Right hindlimb (tissue), 1 donor: ENCODE measurements around the gene PPARA.
"Not testable (repeated sequence)": the region's sequence is repeated elsewhere in the genome, so short reads cannot be mapped to it uniquely, and the experiment has no call there.

Experiments used
- DNase-seq: peaks from one replicate; pipeline ENCODE4 v3.0.0-alpha.2; 2018

PPARA gene

DNA sequence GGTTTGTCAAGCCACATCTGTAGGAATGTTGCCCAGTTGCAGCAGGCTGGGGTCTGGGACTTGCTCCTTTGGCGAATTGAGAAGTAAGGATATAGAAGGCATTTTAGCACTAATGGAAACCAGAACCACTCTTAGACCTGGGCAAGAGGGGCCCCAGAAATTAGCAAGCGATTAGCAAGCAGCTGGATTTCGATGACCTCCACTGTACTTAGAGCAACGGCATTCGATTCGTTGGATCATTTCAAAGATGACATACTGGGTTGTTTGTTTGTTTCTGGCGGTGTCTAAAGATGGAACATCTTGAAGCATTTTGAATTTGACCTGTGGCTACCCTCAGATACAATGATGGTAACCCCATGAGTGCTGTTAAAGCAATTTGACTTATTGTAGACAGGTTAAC, 100.9 kb downstream of the PPARA start:
- no peak for DNase-seq

DNA sequence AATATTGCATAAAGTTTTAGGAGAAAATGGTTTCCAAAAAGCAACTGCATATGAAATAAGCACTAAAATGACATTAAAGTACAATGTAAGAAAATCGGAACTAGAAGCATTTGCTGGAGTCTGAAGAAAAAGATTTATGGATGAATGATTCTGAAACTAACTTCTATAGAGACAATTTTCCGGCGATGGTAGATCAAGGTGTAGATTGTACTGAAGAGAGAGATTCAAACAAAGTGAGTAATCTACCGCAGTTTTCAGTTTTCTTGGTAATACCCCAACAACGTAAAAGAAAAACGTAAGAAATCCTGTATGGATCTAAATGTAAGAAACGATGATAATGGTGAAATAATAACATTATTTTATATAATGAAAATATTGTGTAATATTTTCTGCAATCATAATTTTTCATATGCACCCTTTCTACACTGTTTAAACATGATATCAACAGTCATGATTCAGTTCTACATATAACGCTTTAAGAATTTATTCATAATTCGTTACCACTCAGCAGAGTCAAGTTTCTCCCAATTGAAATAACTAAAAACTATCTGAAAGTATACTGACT, 101.6 kb downstream of the PPARA start:
- DNase-seq: no peak

DNA sequence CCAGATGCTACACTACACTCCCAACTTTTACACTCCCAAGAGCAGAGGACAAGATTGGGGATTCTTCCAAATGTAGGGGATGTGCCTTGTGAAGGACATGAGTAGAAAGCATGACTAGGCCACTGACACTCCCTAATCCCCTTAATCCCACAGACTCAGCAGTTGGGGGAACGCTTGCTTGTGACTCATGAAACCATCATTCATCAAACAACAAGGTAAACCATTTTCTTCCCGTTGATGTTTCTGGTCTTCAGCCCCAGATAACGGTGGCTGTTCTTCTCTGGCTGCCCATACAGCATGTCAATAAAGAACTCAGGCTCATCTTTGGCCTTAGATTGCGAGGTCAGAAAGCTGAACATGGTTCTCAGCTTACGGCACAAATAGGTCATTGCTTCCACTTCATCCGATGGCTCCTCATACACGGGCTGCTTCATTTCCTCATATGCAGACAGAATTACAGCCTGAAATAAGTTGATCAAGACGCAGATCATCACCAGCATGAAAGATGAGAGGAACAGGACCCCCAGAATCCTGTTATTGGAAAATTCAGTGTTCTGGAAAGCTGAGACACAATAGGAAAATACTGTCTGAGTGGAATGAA, 106.1 kb downstream of the PPARA start:
- no peak for DNase-seq

DNA sequence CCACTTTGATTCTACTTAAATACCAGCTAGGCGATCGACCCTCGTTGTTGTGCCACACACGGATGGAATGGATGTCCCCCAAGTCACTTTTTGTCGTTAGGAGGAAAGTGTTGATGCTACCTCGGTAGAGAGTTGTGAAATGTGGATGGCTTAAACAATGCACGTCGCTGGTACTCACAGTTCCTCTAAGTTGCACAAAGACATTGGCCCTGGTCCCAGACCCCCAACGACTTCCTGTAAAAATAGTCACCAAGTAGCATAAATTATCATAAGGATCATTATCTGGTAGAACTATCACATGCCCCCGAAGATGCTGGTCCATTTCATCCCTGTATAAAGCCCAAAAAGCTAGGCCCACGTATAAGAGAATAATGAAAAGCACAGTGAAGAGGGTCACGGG, 109.0 kb downstream of the PPARA start:
- DNase-seq: no peak

DNA sequence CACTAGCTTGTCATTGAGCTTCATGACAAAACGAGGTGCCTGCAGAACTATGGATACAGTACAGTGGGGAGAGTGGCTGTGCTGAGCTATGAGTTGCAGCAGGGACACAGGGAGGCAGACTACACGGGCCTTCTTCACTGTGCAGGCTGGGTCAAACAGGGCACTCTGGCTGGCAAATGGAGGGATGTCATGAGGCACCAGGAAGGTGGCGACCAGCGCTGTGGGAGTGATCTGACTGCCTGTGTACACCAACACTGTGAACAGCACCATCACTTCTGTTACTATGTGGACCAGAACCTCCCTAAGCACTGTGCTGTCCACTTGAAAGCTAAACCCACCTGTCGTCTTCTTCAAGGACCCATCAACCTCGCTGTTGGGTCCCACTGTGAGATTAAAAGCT, 109.7 kb downstream of the PPARA start:
- DNase-seq: no peak

DNA sequence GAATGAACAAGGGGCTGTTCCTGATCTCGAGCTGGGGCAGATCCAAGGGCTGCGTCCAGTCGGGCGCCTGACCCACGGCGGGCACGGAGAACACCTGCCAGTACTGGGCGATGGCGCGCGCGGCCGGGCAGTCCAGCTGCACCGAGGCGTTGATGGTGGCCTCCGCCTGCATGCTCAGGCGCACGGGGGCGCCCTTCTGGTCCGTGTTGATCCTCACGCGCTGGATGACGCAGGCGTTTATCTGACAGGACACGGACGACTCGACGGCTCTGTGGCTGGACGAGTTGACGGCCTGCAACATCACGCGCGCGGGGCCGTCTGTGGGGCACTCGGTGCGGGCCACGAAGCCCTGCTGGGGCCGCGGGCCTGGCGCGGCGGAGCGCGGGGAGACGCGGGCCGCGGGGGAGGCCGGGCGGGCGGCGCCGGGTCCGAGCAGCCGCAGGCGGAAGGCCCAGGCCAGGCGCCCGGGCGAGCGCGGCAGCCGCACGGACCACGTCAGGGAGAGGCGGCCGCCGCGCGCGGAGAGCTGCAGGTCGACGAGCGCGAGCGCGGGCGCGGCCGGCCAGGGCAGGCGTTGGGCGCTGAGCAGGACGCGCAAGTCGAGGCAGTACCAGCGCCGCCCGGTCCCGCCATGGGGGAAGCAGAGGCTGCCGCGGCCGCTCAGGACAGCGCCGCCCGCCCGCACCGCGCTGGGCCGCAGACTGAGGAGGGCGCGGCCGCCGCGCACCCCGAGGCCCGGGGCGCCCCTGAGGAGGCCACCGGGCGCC, 112.3 kb downstream of the PPARA start:
- DNase-seq: peak; percentile 55

DNA sequence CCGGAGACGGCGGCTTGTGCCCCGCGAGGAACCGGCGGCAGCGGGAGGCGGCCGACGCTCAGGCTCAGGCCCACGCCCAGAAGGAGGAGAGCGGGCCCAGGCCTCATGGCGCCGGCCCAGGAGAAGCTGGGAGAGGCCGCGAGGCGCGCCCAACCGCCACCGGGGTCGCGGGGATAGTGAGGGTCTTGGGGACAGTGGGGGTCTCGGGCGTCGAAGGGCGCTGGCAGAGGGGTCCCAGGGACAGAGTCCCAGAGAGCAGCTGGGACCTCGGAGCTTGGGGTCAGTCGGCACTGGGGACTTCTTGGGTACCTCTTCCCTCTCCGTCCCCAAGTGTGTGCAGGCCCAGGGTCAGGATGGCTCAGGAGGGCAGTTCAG, 112.9 kb downstream of the PPARA start, which contains the start of gene PKDREJ:
PKDREJ (minus strand) TSS at position 128 of the 375 bp plus-strand sequence; CDS start at position 107, 21 bp downstream.
- no peak for DNase-seq

DNA sequence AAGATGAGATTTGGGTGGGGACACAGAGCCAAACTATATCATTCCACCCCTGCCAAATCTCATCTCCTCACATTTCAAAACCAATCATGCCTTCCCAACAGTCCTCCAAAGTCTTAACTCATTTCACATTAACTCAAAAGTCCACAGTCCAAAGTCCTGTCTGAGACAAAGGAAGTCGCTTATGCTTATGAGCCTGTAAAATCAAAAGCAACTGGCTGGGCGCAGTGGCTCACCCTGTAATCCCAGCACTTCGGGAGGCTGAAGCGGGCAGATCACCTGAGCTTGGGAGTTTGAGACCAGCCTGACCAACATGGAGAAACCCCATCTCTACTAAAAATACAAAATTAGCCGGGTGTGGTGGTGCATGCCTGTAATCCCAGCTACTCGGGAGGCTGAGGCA, 114.2 kb downstream of the PPARA start:
- DNase-seq: not testable (repeated sequence)

DNA sequence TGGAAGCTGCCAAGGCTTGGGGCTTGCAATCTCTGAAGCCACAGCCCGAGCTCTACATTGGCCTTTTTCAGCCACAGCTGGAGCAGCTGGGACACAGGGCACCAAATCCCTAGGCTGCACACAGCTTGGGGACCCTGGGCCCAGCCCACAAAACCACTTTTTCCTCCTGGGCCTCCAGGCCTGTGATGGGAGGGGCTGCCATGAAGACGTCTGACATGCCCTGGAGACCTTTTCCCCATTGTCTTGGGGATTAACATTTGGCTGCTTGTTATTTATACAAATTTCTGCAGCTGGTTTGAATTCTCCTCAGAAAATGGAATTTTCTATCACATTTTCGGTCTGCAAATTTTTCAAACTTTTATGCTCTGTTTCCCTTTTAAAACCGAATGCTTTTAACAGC, 115.3 kb downstream of the PPARA start:
- DNase-seq: not testable (repeated sequence)

DNA sequence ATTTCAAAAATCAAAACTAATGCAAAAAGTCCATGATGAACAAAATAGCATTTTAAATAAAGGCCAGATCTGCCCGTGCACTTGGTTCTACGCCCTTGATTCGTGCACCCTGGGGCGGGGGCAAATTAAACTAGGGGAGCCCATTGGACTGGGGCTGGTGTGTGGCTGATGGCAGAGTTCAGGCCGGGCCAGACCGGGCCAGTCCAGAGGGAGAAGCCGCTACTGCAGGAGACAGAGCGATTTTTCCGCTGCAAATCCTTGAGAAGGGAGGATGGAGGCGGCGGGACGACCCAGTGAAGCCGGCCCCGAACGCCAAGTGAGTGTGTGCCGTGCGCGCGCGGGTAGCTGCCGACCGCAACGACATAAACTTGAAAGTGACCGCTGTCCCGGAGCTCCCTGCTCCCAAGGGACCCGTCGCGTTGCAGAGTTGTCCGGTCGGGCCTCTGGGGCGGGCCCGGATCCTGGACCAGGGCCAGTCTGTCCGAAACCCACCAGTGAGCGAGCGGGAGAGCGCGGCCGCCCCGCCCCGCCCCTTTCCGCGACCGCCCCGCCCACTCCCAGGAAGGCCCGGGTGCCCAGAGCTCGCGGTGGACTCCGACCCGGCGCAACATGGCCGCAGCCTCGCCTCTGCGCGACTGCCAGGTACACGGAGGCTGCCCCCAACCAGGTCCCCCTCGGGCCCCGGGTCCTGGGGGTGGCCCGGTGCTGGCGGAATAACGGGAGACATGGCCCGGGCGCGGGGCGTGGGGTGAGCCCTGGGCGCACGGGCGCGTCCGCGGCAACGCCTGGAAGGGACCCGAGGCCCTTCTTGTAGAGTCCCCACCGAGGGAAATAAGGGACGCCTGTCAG, 117.3 kb downstream of the PPARA start, which contains the start of gene TTC38:
TTC38 (plus strand) TSS at position 578 of the 849 bp plus-strand sequence; CDS start at position 610, 32 bp downstream.
- peak; percentile 94 for DNase-seq

DNA sequence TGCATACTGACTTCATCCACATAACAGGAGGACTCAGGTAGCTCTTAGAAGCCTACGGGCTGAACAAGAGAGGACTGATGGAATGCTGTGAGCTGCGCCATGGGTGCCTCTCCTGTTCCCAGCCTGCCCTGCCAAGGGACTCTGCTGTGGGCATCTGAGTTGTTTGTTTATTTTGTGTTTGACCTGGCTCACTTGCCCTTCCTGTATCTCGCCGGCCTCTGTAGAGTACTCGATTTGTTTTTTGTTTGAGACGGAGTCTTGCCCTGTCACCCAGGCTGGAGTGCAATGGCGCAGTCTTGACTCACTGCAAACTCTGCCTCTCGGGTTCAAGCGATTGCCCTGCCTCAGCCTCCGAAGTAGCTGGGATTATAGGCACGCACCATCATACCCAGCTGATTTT, 119.2 kb downstream of the PPARA start:
- no peak for DNase-seq

DNA sequence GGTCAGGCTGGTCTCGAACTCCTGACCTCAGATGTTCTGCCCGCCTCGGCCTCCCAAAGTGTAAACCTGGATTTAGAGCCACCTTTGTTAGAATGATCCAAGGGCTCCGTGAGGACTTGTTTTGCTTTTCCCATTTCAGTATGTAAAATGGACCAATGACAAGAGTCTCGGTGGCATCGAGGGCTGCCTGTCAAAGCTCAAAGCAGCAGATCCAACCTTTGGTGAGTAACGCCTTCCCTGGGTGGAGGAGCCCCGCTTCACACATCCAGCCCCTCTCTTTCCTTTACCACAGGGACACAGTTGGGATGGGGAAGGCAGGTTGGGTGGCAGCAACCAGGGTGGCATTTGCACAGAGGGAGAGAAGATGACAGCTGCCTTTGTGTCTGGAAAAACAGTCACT, 121.9 kb downstream of the PPARA start:
- DNase-seq: no peak

DNA sequence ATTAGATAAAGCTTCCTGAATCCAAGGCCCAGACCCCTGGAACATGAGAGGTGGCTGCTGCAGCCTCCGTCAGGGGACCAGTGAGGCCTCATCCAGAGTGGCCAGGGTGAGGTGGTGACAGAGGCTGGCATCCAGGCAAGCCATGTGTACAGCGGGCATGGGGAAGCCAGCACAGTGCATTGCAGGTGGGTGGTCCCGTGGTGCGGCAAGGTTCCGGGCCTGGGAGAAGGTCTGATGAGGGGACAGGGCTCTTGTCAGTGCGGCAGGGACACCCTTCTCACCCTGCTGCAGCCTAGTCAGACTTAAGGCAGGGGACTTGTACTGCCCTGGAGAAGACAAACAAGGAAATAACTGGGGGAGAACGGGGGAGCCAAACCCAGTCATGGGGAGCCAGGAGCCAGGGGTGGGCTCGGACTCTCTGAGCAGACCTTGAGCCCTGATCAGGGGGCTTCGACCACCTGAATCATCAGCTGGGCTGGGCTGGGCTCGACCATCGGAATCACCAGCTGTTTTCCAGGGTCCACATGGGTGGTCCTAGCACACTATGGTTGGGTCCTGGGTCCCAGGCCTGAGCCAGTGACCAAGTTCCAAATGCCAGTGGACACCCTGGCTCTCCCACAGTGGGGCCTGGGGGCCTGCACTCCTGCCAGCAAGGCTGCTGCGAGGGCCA, 122.6 kb downstream of the PPARA start:
- DNase-seq: no peak

DNA sequence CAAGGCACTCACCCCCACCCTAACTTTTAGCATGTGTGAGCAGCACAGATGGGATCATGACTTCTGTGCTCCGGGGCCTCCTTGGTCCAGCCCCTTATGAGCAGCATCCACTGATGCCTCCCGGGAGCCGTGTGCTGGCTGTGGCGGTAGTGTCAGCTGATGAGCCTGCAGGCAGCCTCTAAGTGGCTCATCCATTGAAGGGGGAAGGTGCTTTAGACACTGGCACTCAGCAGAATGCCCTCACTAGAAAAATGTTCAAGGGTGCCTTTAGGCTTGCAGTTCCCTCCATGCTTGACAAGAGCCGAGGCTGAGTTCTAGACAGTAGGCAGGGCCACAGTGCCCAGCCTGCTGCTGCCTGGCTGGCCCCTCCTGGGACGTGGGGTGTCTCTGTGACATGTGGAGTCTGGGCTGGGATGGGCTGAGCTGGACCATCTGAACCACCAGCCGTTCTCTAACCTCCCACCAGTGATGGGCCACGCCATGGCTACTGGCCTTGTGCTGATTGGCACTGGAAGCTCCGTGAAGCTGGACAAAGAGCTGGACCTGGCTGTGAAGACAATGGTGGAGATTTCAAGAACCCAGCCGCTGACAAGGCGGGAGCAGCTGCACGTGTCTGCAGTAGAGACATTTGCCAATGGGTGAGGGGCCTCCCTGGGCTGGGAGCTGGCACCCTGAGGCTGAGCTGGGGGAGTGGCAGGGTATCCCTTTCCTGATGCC, 123.3 kb downstream of the PPARA start:
- no peak for DNase-seq

DNA sequence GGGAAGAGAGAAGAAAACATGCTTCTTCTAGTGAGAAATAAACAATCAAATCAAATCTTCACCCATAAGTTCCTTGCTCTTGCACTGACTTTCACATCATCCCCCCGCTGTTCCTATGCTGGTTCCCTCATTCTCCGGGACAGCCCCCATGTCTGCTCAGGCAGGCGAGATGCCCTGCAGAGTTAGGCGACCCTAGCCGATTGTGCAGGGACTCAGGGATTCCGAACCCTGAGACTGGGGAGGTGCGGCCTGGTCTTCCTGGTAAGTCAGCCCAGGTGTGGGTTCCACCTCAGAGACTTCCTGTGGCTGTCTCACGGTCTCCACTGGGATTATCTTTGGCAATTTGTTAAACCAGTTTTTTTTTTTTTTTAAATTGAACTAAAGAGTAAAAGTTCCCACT, 124.1 kb downstream of the PPARA start:
- no peak for DNase-seq

DNA sequence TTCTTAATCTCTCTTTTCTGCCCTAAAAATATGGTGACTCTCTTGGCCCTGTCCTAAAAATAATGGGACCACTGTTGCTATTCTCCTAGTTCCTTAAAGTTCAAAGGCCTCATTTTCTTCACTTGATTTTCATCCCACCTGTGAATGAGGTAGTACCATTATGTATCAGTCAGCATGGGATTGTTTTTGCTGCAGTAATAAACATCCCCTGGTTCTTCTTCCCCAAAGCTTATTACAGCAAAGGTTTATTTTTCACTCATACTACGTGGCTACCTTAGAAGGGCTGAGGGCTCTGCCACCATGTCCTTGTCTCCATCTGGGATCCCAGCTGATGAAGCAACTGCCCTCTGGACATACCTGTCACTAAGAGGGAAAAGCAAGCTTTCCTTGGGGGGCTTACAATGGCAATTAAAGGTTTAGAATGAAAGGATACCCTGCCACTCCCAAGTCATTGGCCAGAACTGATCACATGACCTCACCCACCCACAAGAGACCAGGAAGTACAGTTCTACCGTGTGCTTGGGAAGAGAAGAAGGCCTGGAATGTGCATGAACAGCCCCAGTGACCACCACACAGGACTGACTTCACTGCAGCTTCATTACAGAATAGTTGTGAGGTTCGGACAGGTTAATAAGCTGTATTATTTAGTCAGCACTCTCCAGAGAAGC, 125.3 kb downstream of the PPARA start:
- no peak for DNase-seq

DNA sequence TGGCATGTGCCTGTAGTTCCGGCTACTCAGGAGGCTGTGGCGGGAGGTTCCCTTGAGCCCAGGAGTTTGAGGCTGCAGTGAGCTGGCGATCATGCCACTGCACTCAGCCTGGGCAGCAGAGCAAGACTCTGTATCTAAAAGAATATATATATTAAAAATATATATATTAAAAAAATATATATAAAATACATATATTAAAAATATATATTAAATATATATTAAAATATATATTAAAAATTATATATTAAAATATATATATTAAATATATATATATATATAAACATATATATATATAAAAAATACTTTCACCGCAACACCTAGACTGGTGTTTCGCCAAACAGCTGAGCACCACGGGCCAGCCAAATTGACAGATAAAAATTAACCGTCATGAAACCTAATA, 126.2 kb downstream of the PPARA start:
- no peak for DNase-seq

DNA sequence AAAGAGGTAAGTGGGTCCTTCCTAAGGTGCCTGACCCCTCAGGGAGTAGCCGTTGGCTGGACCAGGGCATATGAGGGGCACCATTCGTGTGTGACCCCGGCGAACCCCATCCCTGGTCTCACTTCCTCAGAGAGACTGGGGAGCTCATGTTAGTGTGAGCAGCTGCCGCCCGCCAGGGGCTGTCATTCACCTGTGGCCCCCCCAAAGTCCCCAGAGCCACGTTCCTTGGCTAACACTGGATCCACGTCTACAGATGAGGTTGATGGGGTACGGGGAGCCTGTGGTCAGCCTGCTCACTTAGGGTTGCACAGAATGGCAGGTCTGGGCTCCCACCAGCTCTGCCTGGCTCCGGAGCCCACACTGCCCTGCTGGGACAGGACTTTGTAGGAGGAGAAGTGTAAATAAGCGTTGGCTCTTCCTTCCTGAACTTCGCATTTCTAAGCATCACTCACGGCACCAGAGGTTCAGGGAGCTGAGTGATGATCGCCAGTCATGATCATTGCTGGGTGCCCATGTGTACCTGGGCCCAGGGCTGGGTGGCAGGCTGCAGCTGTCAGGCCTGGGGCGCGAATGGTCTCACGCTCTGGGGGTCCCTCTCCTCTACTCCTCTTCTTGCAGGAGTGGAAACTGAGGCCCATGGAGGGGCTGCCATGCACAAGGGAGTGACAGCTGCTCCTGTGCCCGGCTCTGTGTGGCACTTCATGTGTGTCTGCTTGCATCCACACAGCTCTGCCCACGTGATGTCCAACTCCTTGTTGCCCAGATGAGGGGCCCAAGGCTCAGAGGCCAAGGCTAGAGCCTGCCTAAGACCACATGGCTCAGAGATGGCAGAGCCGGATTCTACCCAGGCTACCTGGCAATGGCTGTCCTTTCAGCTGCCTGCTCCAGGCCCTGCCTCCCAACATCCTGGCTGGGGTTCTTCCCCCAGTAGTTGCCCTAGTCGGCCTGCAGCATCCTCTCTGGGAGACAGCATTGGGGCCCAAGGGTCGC, 128.6 kb downstream of the PPARA start:
- no peak for DNase-seq

DNA sequence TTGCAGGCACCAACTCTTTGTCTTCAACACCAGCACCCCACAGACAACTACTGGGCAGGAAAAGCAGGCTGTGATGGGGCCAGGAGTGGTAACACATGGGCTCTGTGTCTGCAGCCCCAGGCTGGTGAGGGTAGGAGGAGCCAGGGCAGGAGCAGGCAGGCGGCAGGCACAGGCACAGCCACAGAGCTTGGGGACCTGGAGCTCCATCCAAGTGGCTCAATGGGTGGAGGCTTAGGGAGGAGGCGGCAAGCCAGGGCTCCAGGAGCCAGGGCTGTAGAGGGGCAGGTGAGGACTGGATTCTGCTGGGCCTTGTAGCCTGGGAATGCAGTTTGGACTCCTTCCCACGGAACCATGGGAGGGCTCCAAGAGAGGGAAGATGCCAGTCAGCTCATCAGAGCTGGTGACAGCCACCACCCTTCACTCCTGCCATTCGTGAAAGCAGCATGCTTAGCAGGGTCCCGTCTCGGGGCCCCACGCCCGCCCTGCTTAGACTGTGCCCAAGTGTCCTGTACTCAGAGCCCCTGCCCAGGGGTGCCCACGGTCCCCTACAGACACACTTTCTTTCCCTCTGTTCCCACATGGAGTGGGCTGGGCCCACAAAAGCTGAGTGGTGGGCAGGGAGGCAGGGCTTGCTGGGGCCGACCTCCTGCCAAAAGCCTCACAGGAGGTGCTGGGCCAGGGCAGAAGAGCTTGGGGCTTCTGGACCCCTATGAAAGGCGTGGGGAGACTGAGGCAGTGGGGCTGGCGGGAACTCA, 129.9 kb downstream of the PPARA start:
- no peak for DNase-seq
